ENCODE measurements around the gene SIGLEC12.

The SIGLEC12 gene

DNA sequence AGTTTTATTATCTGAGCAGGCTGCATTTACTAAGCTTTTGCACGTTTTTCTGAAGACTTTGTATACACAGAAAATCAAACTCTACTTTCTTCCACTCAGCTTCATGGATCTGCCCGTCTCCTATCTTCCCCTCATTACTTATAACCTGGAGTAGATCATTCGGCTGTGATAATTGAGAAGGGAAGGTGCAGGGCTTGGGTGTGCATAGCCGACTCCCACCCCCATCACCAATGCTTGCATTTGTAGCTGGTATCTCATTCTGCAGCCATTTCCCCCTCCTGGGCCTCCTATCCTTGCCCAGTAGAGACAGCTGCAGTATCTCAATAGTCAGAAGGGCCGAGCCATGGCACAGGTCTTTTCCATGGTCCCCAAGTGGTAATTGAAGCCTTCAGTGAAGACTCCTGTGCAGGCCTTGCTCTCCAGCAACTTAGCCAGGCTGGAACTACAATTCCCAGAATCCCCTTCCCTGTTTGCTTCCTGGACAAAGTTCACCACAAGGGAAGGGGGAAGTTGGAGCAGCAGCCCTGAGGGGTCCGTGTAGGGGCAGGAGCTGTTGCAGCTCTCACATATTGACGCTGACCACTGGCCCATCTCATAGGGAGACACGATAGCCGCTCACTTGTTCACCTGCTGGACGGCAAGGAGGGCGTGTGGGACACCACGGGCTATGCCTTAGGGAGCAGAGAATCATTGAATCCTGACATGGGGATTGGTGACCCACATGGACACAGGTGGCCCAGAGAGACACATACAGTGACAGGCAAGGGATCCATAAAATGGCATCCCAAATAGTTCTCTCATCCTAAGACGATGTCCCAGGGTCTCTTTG, 41.2 kb downstream of the SIGLEC12 start:
- no peak overlapping the region for H3K4me3 ChIP-seq (ENCODE audit: control insufficient read depth, low read depth, low read length)
- no peak for TF ChIP-seq CTCF (conservative IDR thresholded peaks at IDR 0.05; ENCODE audit: control insufficient read depth, insufficient read depth, low read depth, low read length)
- DNase-seq (ENCODE audit: low read depth) = peak; percentile 4

DNA sequence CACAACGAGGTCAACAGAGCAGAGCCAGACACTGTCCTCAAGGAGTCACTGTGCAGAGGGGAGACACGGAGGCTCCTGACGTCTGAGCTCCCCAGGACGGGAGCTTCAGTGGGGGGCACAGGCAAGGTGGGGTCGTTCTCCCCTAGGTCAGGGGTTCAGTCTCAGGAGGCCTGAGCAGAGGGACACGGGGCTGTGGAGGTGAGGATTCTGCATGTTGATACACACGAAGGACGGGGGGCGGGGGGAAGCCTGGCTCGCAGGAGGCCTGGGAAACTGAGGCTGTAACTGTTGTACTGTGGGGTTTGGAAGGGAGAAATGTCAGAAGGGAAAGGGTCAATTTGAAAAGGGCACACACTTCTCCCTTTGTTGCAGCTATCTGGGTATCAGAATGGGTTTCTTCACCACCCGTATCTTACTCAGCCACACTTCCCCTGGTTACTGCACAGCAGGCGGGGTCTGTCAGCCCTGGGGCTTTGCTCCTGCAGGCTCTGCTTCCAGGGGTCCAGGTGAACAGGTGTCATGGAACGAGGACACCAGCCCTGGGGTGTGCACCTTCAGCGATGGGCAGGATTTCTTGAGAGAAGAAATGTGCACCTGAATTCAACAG, 42.6 kb downstream of the SIGLEC12 start:
- DNase-seq (ENCODE audit: low read depth) = no peak
- no peak for TF ChIP-seq CTCF (conservative IDR thresholded peaks at IDR 0.05; ENCODE audit: control insufficient read depth, insufficient read depth, low read depth, low read length)
- H3K4me3 ChIP-seq (ENCODE audit: control insufficient read depth, low read depth, low read length) = no peak overlapping the region

GRCh38 chr19:51458051-51458645, 43.5 kb downstream of the SIGLEC12 start, which contains the start of gene SIGLEC8:
TSS of gene SIGLEC8 (minus strand) at chr19:51458454. CDS start at chr19:51458387, 67 bp downstream.
- no peak within 1 kb of the TSS for H3K4me3 ChIP-seq (ENCODE audit: control insufficient read depth, low read depth, low read length)
- DNase-seq (ENCODE audit: low read depth) = no peak
- TF ChIP-seq CTCF (conservative IDR thresholded peaks at IDR 0.05; ENCODE audit: control insufficient read depth, insufficient read depth, low read depth, low read length) = no peak

- no peak for TF ChIP-seq CTCF (conservative IDR thresholded peaks at IDR 0.05; ENCODE audit: control insufficient read depth, insufficient read depth, low read depth, low read length)
- no peak overlapping the region for H3K4me3 ChIP-seq (ENCODE audit: control insufficient read depth, low read depth, low read length)
- no peak for DNase-seq (ENCODE audit: low read depth)
Observed at GRCh38 chr19:51457351-51458013, 44.1 kb downstream of the SIGLEC12 start.

DNA sequence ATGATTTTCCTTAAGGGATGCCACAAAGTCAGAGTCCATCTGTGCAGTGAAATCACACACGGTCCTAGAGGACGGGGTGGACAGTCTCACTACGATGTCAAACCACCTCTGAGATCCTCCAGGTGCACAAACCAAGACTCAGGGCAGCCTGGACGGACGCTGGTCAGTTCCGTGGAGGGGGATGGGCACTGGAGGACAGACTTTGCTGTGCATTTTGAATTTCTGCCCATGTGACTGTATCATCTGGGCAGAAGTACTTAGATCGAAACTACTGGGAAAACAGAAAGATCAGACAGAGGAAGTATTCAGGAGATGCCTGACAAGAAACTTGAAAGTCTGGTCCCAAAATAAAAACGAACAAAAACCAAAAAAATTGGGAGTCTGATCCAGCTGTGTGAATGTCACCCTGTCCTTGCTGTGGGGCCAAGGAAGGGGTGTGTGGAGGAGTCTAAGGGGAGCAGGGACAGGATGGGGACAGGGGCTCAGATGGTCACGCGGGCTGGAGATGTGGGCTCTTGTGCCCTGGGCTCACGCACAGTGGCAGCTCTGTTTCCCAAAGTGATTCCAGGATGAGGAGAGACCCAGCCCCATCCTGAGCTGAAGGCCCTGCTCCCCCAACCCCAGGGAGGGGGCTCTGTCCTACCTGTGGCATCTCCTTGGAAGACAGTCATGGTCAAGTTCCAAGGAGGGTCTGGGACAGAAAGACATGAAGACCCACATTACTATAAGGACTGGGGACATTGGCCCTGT, 44.9 kb downstream of the SIGLEC12 start:
- no peak for DNase-seq (ENCODE audit: low read depth)
- no peak overlapping the region for H3K4me3 ChIP-seq (ENCODE audit: control insufficient read depth, low read depth, low read length)
- no peak for TF ChIP-seq CTCF (conservative IDR thresholded peaks at IDR 0.05; ENCODE audit: control insufficient read depth, insufficient read depth, low read depth, low read length)
